GM12872 (cell line): ENCODE data around the gene CPM.

Source experiments
- TF ChIP-seq, protein P1 (sequence below): IDR thresholded peaks from 3 replicates; pipeline ENCODE4 v1.5.1; 2011; ENCODE audit warnings: low read depth, mild to moderate bottlenecking, low read length, moderate library complexity; ENCODE audit not compliant: insufficient read depth

The CPM gene

DNA sequence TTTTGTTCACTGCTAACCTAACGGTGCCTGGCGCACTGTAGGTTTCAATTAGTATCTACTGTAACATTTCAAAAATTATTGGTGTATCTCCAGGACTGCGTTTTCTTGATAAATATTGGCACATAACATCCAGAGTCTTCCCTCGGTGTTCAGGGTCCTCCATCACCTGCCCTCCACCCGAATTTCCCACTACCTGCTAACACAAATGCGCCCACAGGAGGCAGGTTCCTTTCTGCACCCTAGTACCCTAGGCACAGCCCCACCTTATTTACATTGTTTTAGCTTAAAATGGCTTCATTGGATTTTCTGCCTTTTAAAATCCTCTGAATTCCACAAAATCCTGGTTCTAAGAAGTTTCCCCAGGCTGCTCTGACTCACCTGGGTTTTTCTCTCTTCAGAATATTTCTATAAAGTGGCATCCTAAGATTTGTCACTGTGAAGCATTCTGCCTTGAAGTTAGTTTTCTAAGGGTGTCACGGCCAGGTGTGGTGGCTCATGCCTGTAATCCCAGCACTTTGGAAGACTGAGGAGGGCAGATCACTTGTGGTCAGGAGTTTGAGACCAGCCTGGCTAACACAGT lies 38.6 kb downstream of the CPM start:
- TF ChIP-seq, protein P1, sequence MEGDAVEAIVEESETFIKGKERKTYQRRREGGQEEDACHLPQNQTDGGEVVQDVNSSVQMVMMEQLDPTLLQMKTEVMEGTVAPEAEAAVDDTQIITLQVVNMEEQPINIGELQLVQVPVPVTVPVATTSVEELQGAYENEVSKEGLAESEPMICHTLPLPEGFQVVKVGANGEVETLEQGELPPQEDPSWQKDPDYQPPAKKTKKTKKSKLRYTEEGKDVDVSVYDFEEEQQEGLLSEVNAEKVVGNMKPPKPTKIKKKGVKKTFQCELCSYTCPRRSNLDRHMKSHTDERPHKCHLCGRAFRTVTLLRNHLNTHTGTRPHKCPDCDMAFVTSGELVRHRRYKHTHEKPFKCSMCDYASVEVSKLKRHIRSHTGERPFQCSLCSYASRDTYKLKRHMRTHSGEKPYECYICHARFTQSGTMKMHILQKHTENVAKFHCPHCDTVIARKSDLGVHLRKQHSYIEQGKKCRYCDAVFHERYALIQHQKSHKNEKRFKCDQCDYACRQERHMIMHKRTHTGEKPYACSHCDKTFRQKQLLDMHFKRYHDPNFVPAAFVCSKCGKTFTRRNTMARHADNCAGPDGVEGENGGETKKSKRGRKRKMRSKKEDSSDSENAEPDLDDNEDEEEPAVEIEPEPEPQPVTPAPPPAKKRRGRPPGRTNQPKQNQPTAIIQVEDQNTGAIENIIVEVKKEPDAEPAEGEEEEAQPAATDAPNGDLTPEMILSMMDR: no peak

DNA sequence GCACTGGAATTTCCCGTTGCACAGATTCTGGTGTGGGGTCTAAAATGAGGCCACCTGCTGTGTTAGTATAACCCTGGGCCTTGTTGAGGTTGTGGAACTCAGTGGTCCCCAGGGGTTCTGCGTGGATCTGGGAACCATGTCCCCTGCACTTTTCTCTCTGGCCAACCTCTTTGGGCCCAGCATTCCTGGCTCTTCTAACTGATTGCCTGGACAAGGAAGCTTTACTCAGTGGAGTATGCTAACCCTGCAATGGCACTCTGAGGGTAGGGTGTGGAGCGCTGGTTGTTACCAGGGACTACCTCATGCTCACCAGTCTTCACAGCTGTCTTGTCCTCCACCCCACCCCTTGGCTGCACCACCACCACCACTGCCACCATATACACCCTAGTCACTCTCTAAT lies 39.2 kb downstream of the CPM start:
- TF ChIP-seq, protein P1: no peak

DNA sequence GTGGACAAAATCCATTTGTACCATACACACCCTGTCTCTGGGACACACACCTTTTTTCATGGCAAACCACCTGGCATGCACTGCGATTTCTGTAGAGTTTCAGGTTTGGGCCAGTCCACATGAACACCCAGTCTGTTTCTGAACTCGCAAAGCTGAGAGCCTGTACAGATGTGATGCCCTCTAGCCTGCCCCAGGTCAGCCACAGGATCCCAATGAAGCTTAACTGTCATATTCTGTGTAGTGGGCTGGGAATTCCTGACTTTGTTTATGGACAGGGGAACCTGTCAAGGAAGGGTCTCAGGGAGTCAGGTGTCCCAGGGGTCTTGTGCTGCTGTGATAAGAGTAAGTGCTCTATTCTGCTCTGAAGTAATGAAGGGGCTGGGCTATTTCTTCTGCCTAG lies 39.8 kb downstream of the CPM start:
- TF ChIP-seq, protein P1: no peak

DNA sequence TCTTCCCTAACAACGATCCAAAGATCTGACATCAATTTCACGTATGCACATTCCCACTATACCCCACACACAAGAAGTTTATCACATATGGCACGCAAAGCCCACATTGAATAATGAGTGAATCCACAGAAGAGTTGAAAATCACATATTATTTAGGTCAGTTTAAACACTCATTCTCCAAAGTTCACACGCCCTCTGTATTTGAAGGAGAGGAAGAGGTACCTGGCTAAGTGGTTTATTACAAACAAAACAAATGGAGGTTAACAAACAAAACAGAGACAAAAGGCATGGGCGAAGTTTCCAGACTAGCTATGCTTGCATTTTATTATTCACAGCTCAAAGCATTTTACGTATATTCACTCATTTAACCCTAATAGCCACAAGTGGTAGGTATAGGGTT lies 41.8 kb downstream of the CPM start:
- TF ChIP-seq, protein P1: no peak

DNA sequence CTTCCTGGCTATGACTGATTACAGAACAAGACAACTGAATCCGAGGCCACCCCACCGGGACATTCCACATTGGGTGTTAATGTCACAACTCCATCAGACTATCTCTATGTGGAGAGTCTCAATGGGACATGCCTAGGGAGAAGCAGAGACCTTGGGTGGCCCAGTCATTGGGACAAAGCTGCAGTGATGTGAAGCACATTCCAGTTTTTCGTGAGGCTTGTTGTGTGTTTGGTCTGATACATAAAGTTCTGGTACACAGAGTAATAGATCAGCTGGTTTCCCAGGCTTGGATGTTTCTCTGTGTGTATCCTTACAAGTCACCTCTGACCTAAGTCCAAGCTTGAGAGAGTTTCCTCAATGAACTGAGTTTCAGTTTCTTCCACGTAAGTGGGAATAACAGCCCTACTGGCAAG lies 42.3 kb downstream of the CPM start:
- TF ChIP-seq, protein P1: no peak

DNA sequence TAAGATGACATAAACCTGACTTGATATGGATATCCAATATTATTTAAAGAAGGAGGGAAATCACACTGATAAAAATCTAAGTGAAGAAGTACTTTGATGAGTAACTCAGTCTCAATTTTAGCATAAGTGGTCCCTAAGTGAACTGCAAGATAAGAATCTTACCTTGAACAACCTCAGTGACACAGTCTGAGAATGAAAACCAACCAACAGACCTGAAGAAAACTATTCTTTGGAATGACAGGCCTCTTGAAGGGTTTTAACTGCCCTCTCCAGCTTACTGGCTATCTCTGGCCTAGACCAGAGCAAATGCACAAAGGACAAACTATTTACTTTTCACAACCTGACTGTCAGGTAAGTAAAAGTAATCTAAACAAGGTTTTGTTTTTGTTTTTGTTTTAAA lies 44.7 kb downstream of the CPM start:
- TF ChIP-seq, protein P1: no peak

DNA sequence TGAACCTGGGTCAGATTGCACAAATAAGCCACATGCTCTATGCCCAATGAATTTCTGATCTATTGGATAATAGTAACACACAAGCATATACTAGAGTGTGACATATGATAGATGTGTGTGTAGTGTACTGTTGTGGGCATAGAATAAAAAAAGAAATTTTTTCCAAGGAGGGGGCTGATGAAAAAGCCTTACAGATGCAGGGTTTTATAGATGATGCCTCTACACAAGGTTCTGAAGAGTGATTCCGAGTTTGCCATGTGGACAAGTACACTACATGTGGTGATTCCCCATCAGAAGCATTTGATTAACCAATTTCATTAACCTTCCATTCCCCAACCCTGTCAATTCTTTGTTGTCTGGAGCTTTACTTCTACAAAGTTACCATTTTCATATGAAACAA lies 45.3 kb downstream of the CPM start:
- TF ChIP-seq, protein P1: no peak
